ENCODE measurements around the gene TWIST2.
A peak's percentile ranks its signal among the peaks of the same experiment; 100 is the strongest.

TWIST2 gene

GRCh38 chr2:238875101-238875470, 27.2 kb downstream of the TWIST2 start:
- no peak for TF ChIP-seq CREB1 (IDR thresholded peaks at IDR 0.05; ENCODE audit: low read depth)
- TF ChIP-seq RAD21 (IDR thresholded peaks at IDR 0.05; ENCODE audit: low read depth): peak; percentile 33
- TF ChIP-seq FOXM1 (IDR thresholded peaks at IDR 0.05; ENCODE audit: borderline replicate concordance, low read depth): no peak

- no peak for TF ChIP-seq TCF12 (IDR thresholded peaks at IDR 0.05; ENCODE audit: low read depth)
These were observed 27.8 kb downstream of the TWIST2 start for GRCh38 chr2:238875471-238876231.

GRCh38 chr2:238876232-238876630, 28.3 kb downstream of the TWIST2 start:
- no peak for TF ChIP-seq NFIC (IDR thresholded peaks at IDR 0.05)
- TF ChIP-seq REST (IDR thresholded peaks at IDR 0.05; ENCODE audit: low read depth): no peak
- no peak for TF ChIP-seq RAD21 (IDR thresholded peaks at IDR 0.05; ENCODE audit: low read depth)
- no peak for TF ChIP-seq CREB1 (IDR thresholded peaks at IDR 0.05; ENCODE audit: low read depth)
- TF ChIP-seq TEAD4 (IDR thresholded peaks at IDR 0.05): no peak
- TF ChIP-seq MAX (IDR thresholded peaks at IDR 0.05): no peak
- no peak for TF ChIP-seq TAF1 (IDR thresholded peaks at IDR 0.05; ENCODE audit: low read depth)
- no peak for TF ChIP-seq FOXM1 (IDR thresholded peaks at IDR 0.05; ENCODE audit: borderline replicate concordance, low read depth)
- TF ChIP-seq EGR1 (IDR thresholded peaks at IDR 0.05): no peak
- TF ChIP-seq USF1 (IDR thresholded peaks at IDR 0.05): no peak
- TF ChIP-seq YY1 (IDR thresholded peaks at IDR 0.05; ENCODE audit: low read depth): no peak
- TF ChIP-seq EP300 (IDR thresholded peaks at IDR 0.05; ENCODE audit: borderline replicate concordance): no peak
- TF ChIP-seq TCF12 (IDR thresholded peaks at IDR 0.05; ENCODE audit: low read depth): no peak
- TF ChIP-seq CEBPB (IDR thresholded peaks at IDR 0.05): no peak
- TF ChIP-seq ZBTB7A (IDR thresholded peaks at IDR 0.05; ENCODE audit: low read depth): no peak

GRCh38 chr2:238878051-238878735, 30.3 kb downstream of the TWIST2 start:
- TF ChIP-seq YY1 (IDR thresholded peaks at IDR 0.05; ENCODE audit: low read depth) (no peak), MAX (IDR thresholded peaks at IDR 0.05) (no peak), REST (IDR thresholded peaks at IDR 0.05; ENCODE audit: low read depth) (no peak), TAF1 (IDR thresholded peaks at IDR 0.05; ENCODE audit: low read depth) (no peak), ZBTB7A (IDR thresholded peaks at IDR 0.05; ENCODE audit: low read depth) (no peak), CEBPB (IDR thresholded peaks at IDR 0.05) (no peak), USF1 (IDR thresholded peaks at IDR 0.05) (no peak), NFIC (IDR thresholded peaks at IDR 0.05) (no peak)

GRCh38 chr2:238879043-238879442, 31.2 kb downstream of the TWIST2 start:
- TF ChIP-seq EP300 (IDR thresholded peaks at IDR 0.05; ENCODE audit: borderline replicate concordance) (no peak), ZBTB7A (IDR thresholded peaks at IDR 0.05; ENCODE audit: low read depth) (no peak), REST (IDR thresholded peaks at IDR 0.05; ENCODE audit: low read depth) (no peak), CEBPB (IDR thresholded peaks at IDR 0.05) (no peak), TCF12 (IDR thresholded peaks at IDR 0.05; ENCODE audit: low read depth) (no peak), USF1 (IDR thresholded peaks at IDR 0.05) (no peak), RAD21 (IDR thresholded peaks at IDR 0.05; ENCODE audit: low read depth) (no peak), YY1 (IDR thresholded peaks at IDR 0.05; ENCODE audit: low read depth) (no peak)
